Right hindlimb (tissue), 1 donor: ENCODE measurements around the gene PIGN.

Experiments used
- DNase-seq: peaks from one replicate; pipeline ENCODE4 v3.0.0-alpha.2; 2018

The PIGN gene

GRCh38 chr18:61992923-61993322 lies 193.9 kb downstream of the PIGN start:
- DNase-seq: no peak

GRCh38 chr18:61992285-61992684 lies 194.6 kb downstream of the PIGN start:
- no peak for DNase-seq

GRCh38 chr18:61991836-61992235 lies 195.0 kb downstream of the PIGN start:
- no peak for DNase-seq

DNA sequence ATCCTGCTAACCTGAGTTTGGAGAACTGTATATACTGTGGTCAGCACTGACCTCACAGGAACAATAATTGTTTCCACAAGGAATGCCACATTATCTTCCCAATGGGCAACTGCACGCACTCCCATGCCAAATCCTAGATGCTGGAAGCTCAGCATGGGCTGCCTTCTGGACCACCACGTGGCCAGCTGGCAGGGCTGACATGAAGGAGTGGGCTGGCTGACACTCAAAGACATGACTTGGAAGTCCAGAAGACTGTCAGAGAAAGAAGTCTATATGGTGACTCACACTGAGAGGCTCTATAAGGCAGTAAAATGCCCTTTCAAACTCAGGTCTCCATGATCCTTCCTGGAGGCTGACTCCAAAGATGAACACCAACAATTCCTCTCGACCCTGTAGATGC lies 195.7 kb downstream of the PIGN start:
- peak; percentile 38 for DNase-seq
